Measurements from ENCODE around the gene DLX4.

DNA sequence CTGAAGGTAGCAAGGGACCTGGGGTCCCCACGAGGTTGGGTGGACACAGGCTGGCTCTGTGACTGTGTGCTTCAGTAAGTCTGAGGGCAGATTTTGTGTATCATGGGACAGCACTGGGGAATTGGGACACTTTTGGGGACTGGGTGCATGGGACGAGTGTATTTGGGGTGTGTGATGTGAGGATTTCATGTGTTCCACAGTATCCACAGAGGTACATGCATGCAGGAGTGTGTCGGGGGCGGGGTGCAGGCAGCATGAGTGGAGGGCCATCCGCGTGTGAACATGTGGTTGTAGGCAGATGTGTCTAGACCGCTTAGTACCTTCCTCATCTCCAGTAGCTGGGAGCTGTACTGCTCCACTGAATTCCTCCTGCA is 27.1 kb downstream of the DLX4 start:
- TF ChIP-seq EZH2 (IDR thresholded peaks at IDR 0.05; ENCODE audit: insufficient read depth, poor library complexity, severe bottlenecking): no peak
- TF ChIP-seq EZH2phosphoT487 (IDR thresholded peaks at IDR 0.05; ENCODE audit: insufficient read depth, low read depth): no peak
